ENCODE measurements around the gene ME1.

DNA sequence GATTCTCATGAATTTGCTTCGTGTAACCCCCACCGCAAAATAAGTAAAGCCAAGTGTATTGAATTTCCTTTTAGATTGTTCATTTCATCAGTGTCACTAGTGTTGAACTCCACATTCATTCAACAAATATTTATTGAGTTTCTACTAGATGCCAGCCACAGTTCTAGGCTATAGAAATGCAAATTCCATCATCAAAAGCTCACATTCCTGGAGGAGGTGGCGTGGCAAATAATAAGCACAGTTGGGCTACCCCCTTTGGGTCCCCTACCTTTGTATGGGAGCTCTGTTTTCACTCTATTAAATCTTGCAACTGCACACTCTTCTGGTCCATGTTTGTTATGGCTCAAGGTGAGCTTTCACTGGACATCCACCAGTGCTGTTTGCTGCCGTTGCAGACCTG is 12.7 kb upstream of the ME1 start:
- TF ChIP-seq, protein P1, sequence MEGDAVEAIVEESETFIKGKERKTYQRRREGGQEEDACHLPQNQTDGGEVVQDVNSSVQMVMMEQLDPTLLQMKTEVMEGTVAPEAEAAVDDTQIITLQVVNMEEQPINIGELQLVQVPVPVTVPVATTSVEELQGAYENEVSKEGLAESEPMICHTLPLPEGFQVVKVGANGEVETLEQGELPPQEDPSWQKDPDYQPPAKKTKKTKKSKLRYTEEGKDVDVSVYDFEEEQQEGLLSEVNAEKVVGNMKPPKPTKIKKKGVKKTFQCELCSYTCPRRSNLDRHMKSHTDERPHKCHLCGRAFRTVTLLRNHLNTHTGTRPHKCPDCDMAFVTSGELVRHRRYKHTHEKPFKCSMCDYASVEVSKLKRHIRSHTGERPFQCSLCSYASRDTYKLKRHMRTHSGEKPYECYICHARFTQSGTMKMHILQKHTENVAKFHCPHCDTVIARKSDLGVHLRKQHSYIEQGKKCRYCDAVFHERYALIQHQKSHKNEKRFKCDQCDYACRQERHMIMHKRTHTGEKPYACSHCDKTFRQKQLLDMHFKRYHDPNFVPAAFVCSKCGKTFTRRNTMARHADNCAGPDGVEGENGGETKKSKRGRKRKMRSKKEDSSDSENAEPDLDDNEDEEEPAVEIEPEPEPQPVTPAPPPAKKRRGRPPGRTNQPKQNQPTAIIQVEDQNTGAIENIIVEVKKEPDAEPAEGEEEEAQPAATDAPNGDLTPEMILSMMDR (IDR thresholded peaks at IDR 0.05) = no peak
- TF ChIP-seq POLR2A (IDR thresholded peaks at IDR 0.05) = no peak
- TF ChIP-seq EP300 (IDR thresholded peaks at IDR 0.05) = no peak
- no peak for TF ChIP-seq POLR2AphosphoS5 (IDR thresholded peaks at IDR 0.05)

All from stomach (tissue), 4 donors.